GM13976 (cell line): ENCODE measurements around the gene LENG9.

Source experiments
- DNase-seq: peaks from one replicate; pipeline ENCODE4 v3.0.0; 2012; ENCODE audit warnings: low spot score
- CTCF ChIP-seq: IDR thresholded peaks from 2 replicates; pipeline ENCODE4 v1.5.1; 2012; ENCODE audit warnings: borderline replicate concordance, mild to moderate bottlenecking; ENCODE audit not compliant: insufficient read depth; ENCODE audit errors: extremely low read depth, missing control alignments, control extremely low read depth
- in situ Hi-C: fragments of 300-500 bp; cut with MboI; formaldehyde crosslinking; loops from one replicate; pipeline ENCODE4 v1.12.0; 2022; ENCODE audit warnings: low sequenced_read_pairs, mixed read lengths, inconsistent platforms; ENCODE audit not compliant: unreplicated experiment

Gene LENG9

GRCh38 chr19:54444737-54445136 lies 18.8 kb downstream of the LENG9 start:
- no peak for DNase-seq
- in situ Hi-C loops = no loop called here
- no peak for TF ChIP-seq CTCF

- TF ChIP-seq CTCF = no peak
- in situ Hi-C loops = no loop called here
- no peak for DNase-seq
Observed at GRCh38 chr19:54440641-54441040, 22.9 kb downstream of the LENG9 start.

- DNase-seq = no peak
- no peak for TF ChIP-seq CTCF
- in situ Hi-C loops = no loop called here
Observed at GRCh38 chr19:54439174-54439851, 24.3 kb downstream of the LENG9 start.

- TF ChIP-seq CTCF = no peak
- in situ Hi-C loops = no loop called here
- DNase-seq = no peak
Observed at GRCh38 chr19:54436628-54437252, 26.8 kb downstream of the LENG9 start.

- no peak for DNase-seq
- TF ChIP-seq CTCF = no peak
- in situ Hi-C loops = no loop called here
Observed at GRCh38 chr19:54436031-54436523, 27.5 kb downstream of the LENG9 start.

GRCh38 chr19:54435551-54436016 lies 28.0 kb downstream of the LENG9 start:
- DNase-seq = no peak
- in situ Hi-C loops = no loop called here
- TF ChIP-seq CTCF = no peak
